Uterus (tissue), 4 donors: ENCODE results near the gene SP1. TPM values are rescaled to one million over a fixed set of nuclear protein-coding genes. Genes with fewer than 3 reads are reported as not detected.

ENCODE experiments used
- DNase-seq, 2 donors: peaks; one replicate each; pipeline ENCODE4 v3.0.0-alpha.2; 2019 to 2020
- H3K27ac ChIP-seq, 2 donors: fragments of 200-600 bp; sonication (generic); 1 replicate in 1 of 2; 2 replicates in 1 of 2; pipeline ENCODE4 v1.5.1; 2016 to 2018
- H3K27me3 ChIP-seq, 2 donors: fragments of 200-600 bp; sonication (generic); one replicate each; pipeline ENCODE4 v1.5.1; 2018 to 2019; ENCODE audit warnings: control low read depth in 1 of 2
- H3K36me3 ChIP-seq, 2 donors: fragments of 200-600 bp; sonication (generic); one replicate each; pipeline ENCODE4 v1.5.1; 2019; ENCODE audit warnings: control low read depth in 1 of 2
- H3K4me1 ChIP-seq, 2 donors: fragments of 200-600 bp; sonication (generic); one replicate each; pipeline ENCODE4 v1.5.1; 2018 to 2019; ENCODE audit warnings: control low read depth in 1 of 2
- H3K4me3 ChIP-seq, 2 donors: fragments of 200-600 bp; sonication (generic); 1 replicate in 1 of 2; 2 replicates in 1 of 2; pipeline ENCODE4 v1.5.1; 2018 to 2019; ENCODE audit warnings: mild to moderate bottlenecking in 1 of 2
- H3K9me3 ChIP-seq, 2 donors: fragments of 200-600 bp; sonication (generic); one replicate each; pipeline ENCODE4 v1.5.1; 2019; ENCODE audit warnings: control low read depth in 1 of 2
- POLR2A ChIP-seq, 2 donors: fragments of 450-650 bp; IDR thresholded peaks; one replicate each; pipeline ENCODE4 v1.6.1; 2016; ENCODE audit warnings: antibody characterized with exemption in 2 of 2, mild to moderate bottlenecking in 1 of 2, moderate library complexity in 1 of 2
- intact Hi-C: fragments of 100-400 bp; cut with DNase I; formaldehyde crosslinking; loops from one replicate; pipeline ENCODE4 v1.15.1; 2023; ENCODE audit warnings: low total_unique reads
- total RNA-seq, 4 donors: library from RNA; depleted of rRNA in 3 of 4; stranded (reverse); fragments of >200 nt in 3 of 4; gene quantifications; one replicate each; pipeline versions ENCODE4 v1.1.0 to v1.2.4, GENCODE V29; 2014 to 2023
- TF ChIP-seq, protein P1 (sequence below), 4 experiments: fragments of 200-600 bp in 2 of 4; fragments of 450-650 bp in 2 of 4; sonication (generic) in 2 of 4; IDR thresholded peaks; one replicate each; pipeline ENCODE4 v1.5.1; 2016 to 2019; ENCODE audit warnings: antibody characterized with exemption in 4 of 4, mild to moderate bottlenecking in 2 of 4, moderate library complexity in 1 of 4
- donor health status: DM: yes; HTN: yes; CAD: no.

The SP1 gene
- total RNA-seq, 4 donors from 2014 or later: 58.8 to 127 (median 90.7) TPM

DNA sequence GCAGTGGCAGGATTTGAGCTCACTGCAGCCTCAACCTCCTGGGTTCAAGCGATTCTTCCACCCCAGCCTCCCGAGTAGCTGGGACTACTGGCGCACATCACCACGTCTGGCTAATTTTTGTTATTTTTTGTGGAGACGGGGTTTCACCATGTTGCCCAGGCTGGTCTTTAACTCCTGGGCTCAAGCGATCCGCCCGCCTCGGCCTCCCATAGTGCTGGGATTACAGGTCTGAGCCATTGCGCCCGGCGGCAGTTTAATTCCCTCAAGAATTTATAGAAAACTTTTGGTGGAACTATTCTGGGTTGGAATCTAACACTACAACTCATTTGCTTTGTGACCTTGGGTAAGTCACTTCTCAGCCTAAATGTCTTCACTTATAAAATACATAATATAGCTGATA lies 1.8 kb upstream of the SP1 start:
- peaks cover 10 to 20% of the 10 kb centered on the region in 2 donors for H3K4me1 ChIP-seq
- no peak overlapping the region for H3K4me3 ChIP-seq
- H3K27ac ChIP-seq: peak overlapping the region; percentile 95 to 99
- H3K27me3 ChIP-seq: no peaks in the 10 kb centered on the region
- intact Hi-C loops: no loop called here
- no peaks in the 10 kb centered on the region for H3K36me3 ChIP-seq
- H3K9me3 ChIP-seq: no peaks in the 10 kb centered on the region
- no peak for DNase-seq
- TF ChIP-seq POLR2A (IDR thresholded peaks at IDR 0.05): no peak
- TF ChIP-seq, protein P1, sequence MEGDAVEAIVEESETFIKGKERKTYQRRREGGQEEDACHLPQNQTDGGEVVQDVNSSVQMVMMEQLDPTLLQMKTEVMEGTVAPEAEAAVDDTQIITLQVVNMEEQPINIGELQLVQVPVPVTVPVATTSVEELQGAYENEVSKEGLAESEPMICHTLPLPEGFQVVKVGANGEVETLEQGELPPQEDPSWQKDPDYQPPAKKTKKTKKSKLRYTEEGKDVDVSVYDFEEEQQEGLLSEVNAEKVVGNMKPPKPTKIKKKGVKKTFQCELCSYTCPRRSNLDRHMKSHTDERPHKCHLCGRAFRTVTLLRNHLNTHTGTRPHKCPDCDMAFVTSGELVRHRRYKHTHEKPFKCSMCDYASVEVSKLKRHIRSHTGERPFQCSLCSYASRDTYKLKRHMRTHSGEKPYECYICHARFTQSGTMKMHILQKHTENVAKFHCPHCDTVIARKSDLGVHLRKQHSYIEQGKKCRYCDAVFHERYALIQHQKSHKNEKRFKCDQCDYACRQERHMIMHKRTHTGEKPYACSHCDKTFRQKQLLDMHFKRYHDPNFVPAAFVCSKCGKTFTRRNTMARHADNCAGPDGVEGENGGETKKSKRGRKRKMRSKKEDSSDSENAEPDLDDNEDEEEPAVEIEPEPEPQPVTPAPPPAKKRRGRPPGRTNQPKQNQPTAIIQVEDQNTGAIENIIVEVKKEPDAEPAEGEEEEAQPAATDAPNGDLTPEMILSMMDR (IDR thresholded peaks at IDR 0.05): no peak

DNA sequence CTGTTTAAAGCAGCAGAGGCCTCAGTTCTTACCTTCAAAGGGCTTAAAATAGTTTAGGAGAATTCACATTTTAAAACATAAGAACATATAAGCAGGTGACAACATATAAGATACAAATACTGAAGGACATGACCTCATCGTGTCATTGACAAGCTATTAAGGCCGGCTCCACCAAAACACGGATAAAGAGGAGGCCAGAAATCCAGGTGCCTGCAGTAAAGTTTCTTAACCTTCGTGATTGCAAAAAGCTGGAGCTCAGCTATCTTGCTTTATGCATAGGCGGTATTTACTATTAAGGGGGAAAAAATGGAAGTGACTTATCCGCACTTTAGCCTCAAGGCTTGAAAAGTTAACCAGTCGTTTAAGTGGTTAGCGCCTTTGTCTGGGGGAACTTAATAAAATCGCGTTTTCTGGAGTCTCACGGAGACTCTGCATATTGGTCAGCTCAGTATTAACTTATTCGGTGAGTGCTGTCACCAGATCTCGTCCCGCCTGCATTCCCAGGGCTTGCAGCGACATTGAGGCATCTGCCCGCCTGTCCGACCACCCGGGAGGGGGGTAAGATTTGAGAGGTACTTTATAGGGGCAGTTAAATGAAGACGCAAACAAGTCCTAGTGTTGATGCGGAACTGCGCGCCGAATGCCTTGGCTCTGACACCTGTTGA lies 1.1 kb upstream of the SP1 start:
- peak overlapping the region; percentile 51 to 71 for H3K4me3 ChIP-seq
- H3K9me3 ChIP-seq: no peaks in the 10 kb centered on the region
- no peak for TF ChIP-seq POLR2A (IDR thresholded peaks at IDR 0.05)
- TF ChIP-seq, protein P1 (IDR thresholded peaks at IDR 0.05): peak in 1 of 4 experiments; percentile 17
- H3K36me3 ChIP-seq: no peaks in the 10 kb centered on the region
- peak overlapping the region; percentile 95 to 99 for H3K27ac ChIP-seq
- DNase-seq: no peak
- no peaks in the 10 kb centered on the region for H3K27me3 ChIP-seq
- intact Hi-C loops: no loop called here
- peaks cover 10 to 22% of the 10 kb centered on the region in 2 donors for H3K4me1 ChIP-seq

DNA sequence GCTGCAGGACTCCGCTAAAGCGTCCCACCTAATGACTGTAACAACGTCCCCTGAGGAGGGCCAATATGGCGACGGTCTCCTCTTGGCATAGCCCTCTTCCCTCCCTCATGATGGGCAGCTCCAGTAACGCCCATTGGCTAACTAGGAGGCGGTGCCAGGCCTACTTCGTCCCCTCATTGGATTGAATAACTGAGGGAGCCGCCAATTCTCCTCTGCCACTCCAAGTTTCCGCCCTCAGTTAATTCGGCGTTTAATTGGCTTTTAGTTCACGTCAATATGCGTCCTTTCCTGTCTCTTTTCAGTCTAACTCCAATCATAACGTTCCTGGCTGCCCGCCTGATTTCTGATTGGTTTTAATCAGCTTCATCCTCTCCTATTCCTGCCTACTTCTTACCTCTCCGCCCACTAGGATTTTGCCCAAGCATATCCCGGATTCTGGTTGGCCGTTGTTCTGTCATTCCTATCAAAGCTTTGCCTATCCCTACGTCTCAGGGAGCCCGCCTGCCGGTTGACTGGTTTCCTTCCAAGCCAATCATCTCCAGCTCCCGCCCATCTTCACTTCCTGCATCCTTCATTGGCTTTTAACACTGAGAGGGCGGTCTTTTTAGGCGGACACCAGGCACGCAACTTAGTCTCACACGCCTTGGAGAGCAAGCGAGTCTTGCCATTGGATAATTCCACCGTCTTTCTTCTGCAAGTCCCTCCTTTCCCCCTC lies 430 bp upstream of the SP1 start:
- TF ChIP-seq, protein P1 (IDR thresholded peaks at IDR 0.05): peak in 1 of 4 experiments; percentile 9
- TF ChIP-seq POLR2A (IDR thresholded peaks at IDR 0.05): peak; percentile 91 to 96
- peak; percentile 99 to 100 for DNase-seq
- Histone ChIP-seq H3K36me3 (no peaks in the 10 kb centered on the region), H3K9me3 (no peaks in the 10 kb centered on the region), H3K4me1 (peaks cover 10 to 22% of the 10 kb centered on the region in 2 donors), H3K4me3 (peak overlapping the region; percentile 71 to 90), H3K27me3 (no peaks in the 10 kb centered on the region), H3K27ac (peak overlapping the region; percentile 100)
- intact Hi-C loops: no loop called here

- DNase-seq: no peak
- intact Hi-C loops: no loop called here
- Histone ChIP-seq H3K36me3 (no peaks in the 10 kb centered on the region), H3K4me1 (peaks cover 10 to 27% of the 10 kb centered on the region in 2 donors), H3K4me3 (peak overlapping the region; percentile 49 to 90), H3K27ac (peak overlapping the region; percentile 100), H3K9me3 (no peaks in the 10 kb centered on the region), H3K27me3 (no peaks in the 10 kb centered on the region)
- TF ChIP-seq POLR2A (IDR thresholded peaks at IDR 0.05): no peak
- TF ChIP-seq, protein P1 (IDR thresholded peaks at IDR 0.05): no peak
These were observed 1.1 kb downstream of the SP1 start for GRCh38 chr12:53380794-53381730.
